ENCODE results near the gene CLUH. TPM values are rescaled to one million over a fixed set of nuclear protein-coding genes. Genes with fewer than 3 reads are reported as not detected.

Gene CLUH
- total RNA-seq, 3 donors from 2014 or later, result 120 to 149 (median 145) TPM

- DNase-seq, result no peak
- ATAC-seq, result peak; percentile 46
- Histone ChIP-seq H3K4me3 (no peak overlapping the region), H3K9me3 (no peaks in the 10 kb centered on the region), H3K36me3 (ENCODE audit: low read depth) (no peaks in the 10 kb centered on the region), H3K4me1 (ENCODE audit: low read depth) (peaks cover 4% of the 10 kb centered on the region)
- intact Hi-C loops (cut with DNase I, micrococcal nuclease), result no loop called here
- no peak for TF ChIP-seq CTCF (IDR thresholded peaks at IDR 0.05)
Observed at GRCh38 chr17:2718150-2718938, 6.8 kb upstream of the CLUH start.

- Histone ChIP-seq H3K36me3 (ENCODE audit: low read depth) (peaks cover 1% of the 10 kb centered on the region), H3K4me1 (ENCODE audit: low read depth) (peaks cover 6% of the 10 kb centered on the region), H3K4me3 (no peak overlapping the region), H3K9me3 (no peaks in the 10 kb centered on the region)
- intact Hi-C loops (cut with DNase I, micrococcal nuclease), result no loop called here
- no peak for ATAC-seq
- DNase-seq, result no peak
- no peak for TF ChIP-seq CTCF (IDR thresholded peaks at IDR 0.05)
Observed at GRCh38 chr17:2716649-2717048, 5.1 kb upstream of the CLUH start.

GRCh38 chr17:2713881-2714280, 2.3 kb upstream of the CLUH start:
- Histone ChIP-seq H3K4me3 (no peak overlapping the region), H3K4me1 (ENCODE audit: low read depth) (peaks cover 25% of the 10 kb centered on the region), H3K9me3 (no peaks in the 10 kb centered on the region), H3K36me3 (ENCODE audit: low read depth) (peaks cover 4% of the 10 kb centered on the region)
- DNase-seq (no peak), ATAC-seq (no peak)
- intact Hi-C loops (cut with DNase I, micrococcal nuclease), result no loop called here
- TF ChIP-seq CTCF (IDR thresholded peaks at IDR 0.05), result no peak

- TF ChIP-seq CTCF (IDR thresholded peaks at IDR 0.05), result no peak
- peak overlapping the region; percentile 83 for H3K4me3 ChIP-seq
- ATAC-seq (peak; percentile 3), DNase-seq (peak in 1 of 3 donors; percentile 60)
- intact Hi-C loops (cut with DNase I, micrococcal nuclease), result no loop called here
- peaks cover 4% of the 10 kb centered on the region for H3K36me3 ChIP-seq (ENCODE audit: low read depth)
- H3K9me3 ChIP-seq, result no peaks in the 10 kb centered on the region
- peaks cover 38% of the 10 kb centered on the region for H3K4me1 ChIP-seq (ENCODE audit: low read depth)
Observed at GRCh38 chr17:2712300-2713043, 908 bp upstream of the CLUH start.

- H3K4me1 ChIP-seq (ENCODE audit: low read depth), result peaks cover 44% of the 10 kb centered on the region
- H3K4me3 ChIP-seq, result peak overlapping the region; percentile 83
- H3K36me3 ChIP-seq (ENCODE audit: low read depth), result peaks cover 4% of the 10 kb centered on the region
- ATAC-seq, result peak; percentile 11
- peak in 2 of 3 donors; percentile 51 to 64 for DNase-seq
- no peak for TF ChIP-seq CTCF (IDR thresholded peaks at IDR 0.05)
- H3K9me3 ChIP-seq, result no peaks in the 10 kb centered on the region
- intact Hi-C loops (cut with DNase I, micrococcal nuclease), result no loop called here
Observed at GRCh38 chr17:2710803-2711607, 559 bp downstream of the CLUH start.

Data from mucosa of descending colon (tissue), 3 donors.